NCI-H2029 treated with DMSO at 0.1 percent for 48 hours (cell line): Measurements from ENCODE around the gene VSIG2.
"Not testable (repeated sequence)": the region's sequence is repeated elsewhere in the genome, so short reads cannot be mapped to it uniquely, and the experiment has no call there.

Experiments
- DNase-seq: peaks from one replicate; lab custom pipeline; 2025; lab: John Stamatoyannopoulos, UW

VSIG2 gene

GRCh38 chr11:124751741-124752470 lies at the start of gene VSIG2:
Gene VSIG2 (minus strand): TSS chr11:124752255. CDS start chr11:124752137, 118 bp downstream.
- no peak for DNase-seq

DNA sequence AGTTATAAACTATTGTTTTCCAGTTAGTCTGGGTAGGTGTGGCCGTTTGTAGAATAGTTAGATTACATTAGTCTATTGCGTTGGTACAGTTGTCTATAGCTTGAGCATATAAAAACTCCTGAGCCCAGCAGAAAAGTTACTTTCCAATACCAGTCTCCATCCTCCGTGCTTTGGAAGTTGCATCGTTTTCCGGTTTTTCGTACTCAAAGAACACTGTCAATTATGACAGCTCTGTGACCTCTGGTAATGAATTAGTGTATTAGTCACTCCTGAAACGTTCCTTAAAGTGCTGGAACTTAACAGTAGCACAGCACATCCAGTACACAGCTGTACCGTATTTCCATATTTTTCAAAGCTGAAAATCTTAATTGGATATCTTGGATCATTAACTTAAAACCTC lies 49.0 kb upstream of the VSIG2 start:
- DNase-seq = no peak

- peak; percentile 45 for DNase-seq
Observed at GRCh38 chr11:124800226-124800929, 48.3 kb upstream of the VSIG2 start, which contains the start of gene MSANTD2. Gene MSANTD2 (minus strand): TSS chr11:124800406. CDS start chr11:124800380, 26 bp downstream.

- no peak for DNase-seq
Observed at GRCh38 chr11:124799348-124800225, 47.5 kb upstream of the VSIG2 start.

GRCh38 chr11:124798991-124799347 lies 46.9 kb upstream of the VSIG2 start:
- DNase-seq = no peak

- DNase-seq = no peak
Observed at GRCh38 chr11:124796312-124796711, 44.3 kb upstream of the VSIG2 start.

GRCh38 chr11:124793466-124794278 lies 41.6 kb upstream of the VSIG2 start:
- peak; percentile 1 for DNase-seq

- no peak for DNase-seq
Observed at GRCh38 chr11:124791626-124792341, 39.7 kb upstream of the VSIG2 start.

GRCh38 chr11:124788521-124788920 lies 36.5 kb upstream of the VSIG2 start:
- DNase-seq = no peak

DNA sequence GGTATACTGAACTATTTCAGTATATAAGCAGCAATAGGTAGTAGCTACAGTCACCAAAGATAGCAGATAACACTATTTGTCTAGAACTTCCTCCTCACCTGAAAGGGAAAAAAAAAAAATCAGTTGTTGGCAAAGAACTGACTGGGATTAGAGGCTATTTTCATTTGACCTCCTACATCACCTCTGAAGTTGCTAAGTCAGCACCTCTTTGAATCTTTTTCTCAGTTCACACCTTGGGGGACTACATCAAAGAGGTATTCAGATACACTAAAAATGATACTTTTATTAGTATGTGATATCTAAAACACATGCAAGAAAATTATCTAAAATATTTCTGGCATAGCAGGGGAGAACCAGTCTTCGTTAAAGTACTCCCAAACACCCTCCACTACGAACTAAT lies 32.0 kb upstream of the VSIG2 start:
- DNase-seq = no peak

DNA sequence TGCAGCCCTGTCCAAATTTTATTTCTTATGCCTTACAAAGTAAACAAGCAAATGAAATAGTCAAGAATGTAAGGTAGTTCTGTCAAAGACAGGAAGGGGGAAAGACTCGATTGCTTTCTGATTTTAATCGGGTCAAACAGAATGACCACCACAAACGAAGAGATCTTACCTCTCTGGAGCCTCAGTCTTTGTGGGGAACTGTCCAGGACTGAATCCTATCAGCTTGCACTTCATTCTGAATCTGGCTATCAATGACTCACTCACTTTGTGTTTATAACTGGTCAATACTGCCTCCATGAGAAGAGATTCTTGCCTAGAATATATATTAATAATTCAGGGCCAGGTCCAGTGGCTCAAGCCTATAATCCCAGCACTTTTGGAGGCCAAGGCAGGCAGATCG lies 30.9 kb upstream of the VSIG2 start:
- DNase-seq = no peak

GRCh38 chr11:124779568-124779967 lies 27.5 kb upstream of the VSIG2 start:
- no peak for DNase-seq

DNA sequence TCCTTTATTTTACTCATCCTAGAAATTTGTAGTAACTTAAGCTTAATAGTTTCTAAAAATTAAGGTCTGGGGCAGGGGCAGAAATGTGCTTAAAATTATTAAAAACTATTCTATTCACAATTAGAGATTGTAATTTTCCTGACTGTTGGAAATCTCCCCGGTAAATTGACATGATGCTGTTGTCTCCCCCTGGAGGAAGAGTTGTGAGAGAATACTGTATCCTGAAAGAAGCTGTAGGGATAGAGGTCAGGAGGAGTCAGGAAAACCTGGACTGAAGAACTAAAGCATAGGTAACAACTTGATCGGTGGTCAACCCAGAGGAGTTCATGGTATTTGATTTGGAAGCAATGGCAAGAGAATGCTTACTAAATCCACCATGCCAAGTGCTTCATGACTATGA lies 26.2 kb upstream of the VSIG2 start:
- no peak for DNase-seq

- no peak for DNase-seq
Observed at GRCh38 chr11:124776865-124777645, 25.0 kb upstream of the VSIG2 start.

DNA sequence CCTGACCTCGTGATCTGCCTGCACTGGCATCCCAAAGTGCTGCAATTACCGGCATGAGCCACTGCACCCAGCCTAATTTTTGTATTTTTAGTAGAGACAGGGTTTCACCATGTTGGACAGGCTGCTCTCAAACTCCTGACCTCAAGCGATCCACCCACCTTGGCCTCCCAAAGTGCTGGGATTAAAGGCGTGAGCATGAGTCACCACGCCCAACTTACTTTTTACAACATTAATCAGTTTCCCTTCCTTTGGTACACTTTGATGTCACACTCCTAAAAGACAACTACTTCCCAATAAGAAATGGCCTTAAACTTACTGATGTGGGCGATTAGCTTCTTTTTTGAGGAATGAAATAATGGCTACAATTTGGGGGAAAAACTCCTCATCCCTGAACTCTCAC lies 18.9 kb upstream of the VSIG2 start:
- not testable (repeated sequence) for DNase-seq

- DNase-seq = no peak
Observed at GRCh38 chr11:124769806-124770774, 18.0 kb upstream of the VSIG2 start.

DNA sequence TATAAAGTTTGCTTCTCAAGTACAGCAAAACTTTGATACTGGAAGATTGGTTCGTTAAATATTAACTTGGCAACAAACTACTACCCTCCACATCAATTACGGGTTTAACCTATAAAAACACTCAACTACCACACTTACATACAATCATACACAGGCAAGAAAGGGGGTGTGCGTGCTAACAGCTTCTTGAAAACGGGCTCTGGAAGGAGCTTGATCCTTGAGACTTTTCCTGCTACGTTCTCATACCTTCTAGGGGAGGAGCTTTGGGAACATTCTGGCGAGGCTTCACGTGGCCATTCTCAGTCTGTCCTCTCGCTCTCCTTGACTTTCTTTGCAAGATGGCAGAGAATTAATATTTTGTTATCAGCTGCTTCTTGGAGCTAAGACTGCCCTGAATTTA lies 16.9 kb upstream of the VSIG2 start:
- DNase-seq = no peak

DNA sequence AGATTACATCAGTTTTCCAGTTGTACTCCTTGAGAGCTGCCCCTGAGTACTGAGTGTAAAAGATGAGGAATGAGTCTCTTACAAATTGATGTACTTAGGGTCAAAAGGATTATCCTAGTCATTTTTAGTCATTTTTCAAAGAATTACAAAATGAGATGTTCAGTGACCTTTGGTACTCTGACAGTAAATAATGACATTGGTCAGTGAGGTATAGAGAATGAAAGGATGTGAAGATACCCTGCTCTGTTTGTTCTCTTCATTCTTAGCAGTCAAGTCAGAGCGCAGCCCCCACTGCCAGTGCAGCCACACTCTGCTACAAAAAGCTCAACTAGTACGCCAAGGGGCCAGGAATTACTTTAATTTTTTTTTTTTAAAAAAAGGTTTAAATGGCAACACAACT lies 14.1 kb upstream of the VSIG2 start:
- DNase-seq = no peak
